ENCODE results near the gene FURIN.

The FURIN gene

GRCh38 chr15:90826886-90827435 lies 41.4 kb upstream of the FURIN start:
- H3K4me3 ChIP-seq (ENCODE audit: low read depth, low read length) = no peak overlapping the region
- TF ChIP-seq CTCF (conservative IDR thresholded peaks at IDR 0.05; ENCODE audit: low read depth, low read length) = no peak
- DNase-seq (ENCODE audit: low read depth) = no peak

GRCh38 chr15:90828111-90828510 lies 40.3 kb upstream of the FURIN start:
- no peak for DNase-seq (ENCODE audit: low read depth)
- H3K4me3 ChIP-seq (ENCODE audit: low read depth, low read length) = no peak overlapping the region
- TF ChIP-seq CTCF (conservative IDR thresholded peaks at IDR 0.05; ENCODE audit: low read depth, low read length) = no peak

- no peak overlapping the region for H3K4me3 ChIP-seq (ENCODE audit: low read depth, low read length)
- DNase-seq (ENCODE audit: low read depth) = no peak
- TF ChIP-seq CTCF (conservative IDR thresholded peaks at IDR 0.05; ENCODE audit: low read depth, low read length) = no peak
Measured at GRCh38 chr15:90829126-90829525, 39.3 kb upstream of the FURIN start.

- no peak for TF ChIP-seq CTCF (conservative IDR thresholded peaks at IDR 0.05; ENCODE audit: low read depth, low read length)
- H3K4me3 ChIP-seq (ENCODE audit: low read depth, low read length) = no peak overlapping the region
- peak; percentile 47 for DNase-seq (ENCODE audit: low read depth)
Measured at GRCh38 chr15:90829942-90830440, 38.4 kb upstream of the FURIN start.

- no peak overlapping the region for H3K4me3 ChIP-seq (ENCODE audit: low read depth, low read length)
- no peak for DNase-seq (ENCODE audit: low read depth)
- no peak for TF ChIP-seq CTCF (conservative IDR thresholded peaks at IDR 0.05; ENCODE audit: low read depth, low read length)
Measured at GRCh38 chr15:90834626-90835025, 33.8 kb upstream of the FURIN start.

GRCh38 chr15:90836296-90836871 lies 32.0 kb upstream of the FURIN start:
- TF ChIP-seq CTCF (conservative IDR thresholded peaks at IDR 0.05; ENCODE audit: low read depth, low read length) = no peak
- peak; percentile 67 for DNase-seq (ENCODE audit: low read depth)
- no peak overlapping the region for H3K4me3 ChIP-seq (ENCODE audit: low read depth, low read length)

- DNase-seq (ENCODE audit: low read depth) = no peak
- no peak for TF ChIP-seq CTCF (conservative IDR thresholded peaks at IDR 0.05; ENCODE audit: low read depth, low read length)
Measured at GRCh38 chr15:90837094-90837493, 31.3 kb upstream of the FURIN start.

More at GRCh38 chr15:90837094-90837493, 31.3 kb upstream of the FURIN start:
- no peak overlapping the region for H3K4me3 ChIP-seq (ENCODE audit: low read depth, low read length)
